Endothelial cell of umbilical vein (primary cell): ENCODE data around the gene HDAC11. TPM values are rescaled to one million over a fixed set of nuclear protein-coding genes. Genes with fewer than 3 reads are reported as not detected.

Source experiments
- BruUV-seq: library from RNA; stranded (reverse); fragments of 400-500 nt; replicated peaks from 2 replicates; lab custom pipeline; 2021; lab: Mats Ljungman, UMichigan
- CTCF ChIA-PET: fragments of 300-600, 350-600 bp; sonication (Branson Sonifier 250); formaldehyde crosslinking; loops from one replicate; lab custom pipeline; 2021; ENCODE audit warnings: antibody characterized with exemption, inconsistent platforms; lab: Charles Lee
- POLR2A ChIA-PET: fragments of 300-600, 350-600 bp; sonication (Branson Sonifier 250); formaldehyde crosslinking; loops from one replicate; lab custom pipeline; 2021; ENCODE audit warnings: antibody characterized with exemption, inconsistent platforms; lab: Charles Lee
- DNase-seq: peaks from one replicate; pipeline ENCODE4 v3.0.0-alpha.2; 2011; ENCODE audit warnings: low read depth, low spot score
- FAIRE-seq: peaks from 2 replicates; lab custom pipeline; 2011; peaks lifted over from hg19 to GRCh38; lab: Jason Lieb, UNC
- H2AFZ ChIP-seq: 2 replicates; pipeline ENCODE4 v1.6.0; 2012; ENCODE audit warnings: low read depth, low read length, control low read depth, inconsistent platforms
- H3K27ac ChIP-seq: 2 replicates; pipeline ENCODE4 v1.5.1; 2011; ENCODE audit warnings: low read depth, mild to moderate bottlenecking, control low read depth, low read length, moderate library complexity; ENCODE audit not compliant: insufficient read depth
- H3K27me3 ChIP-seq, 2 experiments: 2 replicates each; pipeline versions ENCODE4 v1.6.0 to v1.6.1; 2011; ENCODE audit warnings: low read length in 2 of 2, mixed read lengths in 1 of 2; ENCODE audit not compliant: control insufficient read depth in 2 of 2, insufficient read depth in 2 of 2
- H3K36me3 ChIP-seq, 2 experiments: 2 replicates in 1 of 2; 3 replicates in 1 of 2; pipeline ENCODE4 v1.5.1; 2011; ENCODE audit warnings: low read length in 2 of 2, mild to moderate bottlenecking in 1 of 2, moderate library complexity in 1 of 2; ENCODE audit not compliant: control insufficient read depth in 2 of 2, insufficient read depth in 2 of 2; ENCODE audit errors: extremely low read depth in 1 of 2
- H3K4me1 ChIP-seq: 3 replicates; pipeline ENCODE4 v1.5.1; 2011; ENCODE audit warnings: mild to moderate bottlenecking, low read length; ENCODE audit not compliant: control insufficient read depth, insufficient read depth; ENCODE audit errors: extremely low read depth
- H3K4me2 ChIP-seq: 2 replicates; pipeline ENCODE4 v1.6.1; 2011; ENCODE audit warnings: low read length, control low read depth, mixed read lengths; ENCODE audit not compliant: insufficient read depth
- H3K4me3 ChIP-seq, 3 experiments: fragments of 200-600 bp in 1 of 3; sonication (generic), shearing (Covaris generic) in 1 of 3; replicated peaks in 1 of 3; 2 replicates each; pipeline ENCODE4 v1.5.1; 2011 to 2016; ENCODE audit warnings: control low read depth in 3 of 3, low read length in 3 of 3, mild to moderate bottlenecking in 2 of 3, inconsistent platforms in 1 of 3, low read depth in 1 of 3, moderate library complexity in 1 of 3; ENCODE audit not compliant: insufficient read depth in 1 of 3
- H3K79me2 ChIP-seq: 2 replicates; pipeline ENCODE4 v1.6.0; 2012; ENCODE audit warnings: low read length, inconsistent platforms; ENCODE audit not compliant: control insufficient read depth, insufficient read depth
- H3K9ac ChIP-seq: replicated peaks from 2 replicates; pipeline ENCODE3; 2011; ENCODE audit warnings: low read length, control low read depth; ENCODE audit not compliant: insufficient read depth; ENCODE audit errors: extremely low read depth
- H3K9me1 ChIP-seq: replicated peaks from 3 replicates; pipeline ENCODE4 v1.6.0; 2011; ENCODE audit warnings: mild to moderate bottlenecking, low read length; ENCODE audit not compliant: control insufficient read depth, insufficient read depth; ENCODE audit errors: extremely low read depth
- H3K9me3 ChIP-seq: replicated peaks from 2 replicates; pipeline ENCODE4 v1.5.1; 2012; ENCODE audit warnings: low read length, inconsistent platforms; ENCODE audit not compliant: control insufficient read depth, insufficient read depth
- H4K20me1 ChIP-seq: replicated peaks from 2 replicates; pipeline ENCODE3; 2011; ENCODE audit warnings: mild to moderate bottlenecking, low read length; ENCODE audit not compliant: control insufficient read depth, insufficient read depth; ENCODE audit errors: extremely low read depth
- EZH2 ChIP-seq: IDR thresholded peaks from 2 replicates; pipeline ENCODE4 v1.6.1; 2012; ENCODE audit warnings: borderline replicate concordance, low read depth, mild to moderate bottlenecking, moderate library complexity, low read length, inconsistent platforms; ENCODE audit not compliant: severe bottlenecking
- FOS ChIP-seq: IDR thresholded peaks from 2 replicates; pipeline ENCODE4 v1.6.1; 2011; ENCODE audit warnings: mild to moderate bottlenecking, low read length, moderate library complexity, borderline replicate concordance; ENCODE audit not compliant: insufficient read depth
- GATA2 ChIP-seq: IDR thresholded peaks from 2 replicates; pipeline ENCODE4 v1.7.0; 2011; ENCODE audit warnings: low read depth, mild to moderate bottlenecking, moderate library complexity, mixed read lengths, low read length; ENCODE audit not compliant: insufficient read length, insufficient read depth
- JUN ChIP-seq: IDR thresholded peaks from 2 replicates; pipeline ENCODE4 v1.6.1; 2011; ENCODE audit warnings: borderline replicate concordance, low read depth; ENCODE audit not compliant: insufficient read length, insufficient read depth
- MAX ChIP-seq: IDR thresholded peaks from 2 replicates; pipeline ENCODE4 v1.6.1; 2011; ENCODE audit not compliant: insufficient read depth, insufficient read length
- MYC ChIP-seq: IDR thresholded peaks from one replicate; pipeline ENCODE4 v1.6.1; 2011; ENCODE audit warnings: mild to moderate bottlenecking, low read depth, low read length
- POLR2A ChIP-seq: IDR thresholded peaks from 2 replicates; pipeline ENCODE4 v1.6.1; 2012; ENCODE audit warnings: low read depth, mild to moderate bottlenecking, control low read depth, low read length
- POLR2AphosphoS5 ChIP-seq: IDR thresholded peaks from 2 replicates; pipeline ENCODE4 v1.6.1; 2012; ENCODE audit warnings: low read depth, mild to moderate bottlenecking, control low read depth, low read length, moderate library complexity; ENCODE audit not compliant: insufficient read depth
- dilution Hi-C: fragments of 300-500 bp; cut with MboI; formaldehyde crosslinking; loops from one replicate; pipeline ENCODE4 v1.15.0; 2019; ENCODE audit warnings: low sequenced_read_pairs; ENCODE audit not compliant: extremely low pct_ligation_motif_present
- intact Hi-C: fragments of 100-400 bp; cut with micrococcal nuclease; formaldehyde crosslinking; loops from one replicate; pipeline ENCODE4 v1.10.0; 2022
- polyA plus RNA-seq, 4 experiments: library from polyadenylated mRNA; depleted of rRNA in 3 of 4; stranded (reverse) in 3 of 4; unstranded in 1 of 4; fragments of >200 nt; gene quantifications; 2 replicates each; pipeline versions ENCODE4 v1.2.1 to v1.2.3, GENCODE V29; 2011 to 2012; ENCODE audit warnings: missing spikeins in 1 of 4
- total RNA-seq: library from RNA; stranded (reverse); gene quantifications from 2 replicates; pipeline ENCODE4 v1.2.3, GENCODE V29; 2021
- TF ChIP-seq, protein P1 (sequence below), 2 donors: IDR thresholded peaks; 1 replicate in 1 of 2; 2 replicates in 1 of 2; pipeline ENCODE4 v1.5.1; 2011; ENCODE audit warnings: low read length in 2 of 2, mild to moderate bottlenecking in 2 of 2, moderate library complexity in 2 of 2, control low read depth in 1 of 2, inconsistent platforms in 1 of 2, low read depth in 1 of 2; ENCODE audit not compliant: insufficient read depth in 1 of 2; ENCODE audit errors: extremely low read depth in 1 of 2

The HDAC11 gene
- total and polyA plus RNA-seq, 2 donors (not counting 3 experiments of a cell fraction or from before 2014, with no cell fraction given) = 6.8 to 8.8 TPM

DNA sequence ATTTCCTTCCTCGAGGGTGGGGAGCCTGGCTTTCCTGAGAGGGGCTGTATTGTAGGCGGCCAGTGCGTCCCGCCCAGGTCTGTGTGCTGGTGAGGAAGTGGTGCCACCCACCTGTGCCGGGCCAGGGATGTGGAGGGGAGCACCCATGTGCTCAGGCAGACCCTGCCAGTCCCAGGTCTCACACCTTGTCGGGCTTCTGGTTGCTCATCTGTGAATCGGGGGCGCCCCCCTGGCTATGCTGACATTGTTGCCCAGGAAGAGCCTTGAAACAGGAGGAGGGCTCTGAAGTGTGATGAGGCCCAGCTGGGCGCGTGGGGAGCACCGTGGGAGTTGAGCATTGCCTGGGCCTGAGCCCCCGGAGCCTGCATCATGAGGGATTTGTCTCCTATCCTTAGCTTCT, 73.6 kb downstream of the HDAC11 start:
- Histone ChIP-seq H3K27me3 (peaks cover 4 to 10% of the 10 kb centered on the region in 2 experiments), H3K9me1 (no peaks in the 10 kb centered on the region), H3K79me2 (no peaks in the 10 kb centered on the region), H3K9me3 (no peaks in the 10 kb centered on the region), H3K4me1 (peaks cover 5% of the 10 kb centered on the region), H4K20me1 (no peaks in the 10 kb centered on the region), H3K4me3 (no peak overlapping the region), H2AFZ (no peak overlapping the region), H3K9ac (no peak overlapping the region), H3K27ac (no peak overlapping the region), H3K4me2 (no peak overlapping the region), H3K36me3 (no peaks in the 10 kb centered on the region)
- intact Hi-C loops = no loop called here
- FAIRE-seq = no peak
- DNase-seq = no peak
- dilution Hi-C loops = no loop called here
- no TSS peak for BruUV-seq
- TF ChIP-seq MYC (no peak), JUN (no peak), POLR2AphosphoS5 (no peak), EZH2 (no peak), FOS (no peak), POLR2A (no peak), GATA2 (no peak), MAX (no peak)
- TF ChIP-seq, protein P1, sequence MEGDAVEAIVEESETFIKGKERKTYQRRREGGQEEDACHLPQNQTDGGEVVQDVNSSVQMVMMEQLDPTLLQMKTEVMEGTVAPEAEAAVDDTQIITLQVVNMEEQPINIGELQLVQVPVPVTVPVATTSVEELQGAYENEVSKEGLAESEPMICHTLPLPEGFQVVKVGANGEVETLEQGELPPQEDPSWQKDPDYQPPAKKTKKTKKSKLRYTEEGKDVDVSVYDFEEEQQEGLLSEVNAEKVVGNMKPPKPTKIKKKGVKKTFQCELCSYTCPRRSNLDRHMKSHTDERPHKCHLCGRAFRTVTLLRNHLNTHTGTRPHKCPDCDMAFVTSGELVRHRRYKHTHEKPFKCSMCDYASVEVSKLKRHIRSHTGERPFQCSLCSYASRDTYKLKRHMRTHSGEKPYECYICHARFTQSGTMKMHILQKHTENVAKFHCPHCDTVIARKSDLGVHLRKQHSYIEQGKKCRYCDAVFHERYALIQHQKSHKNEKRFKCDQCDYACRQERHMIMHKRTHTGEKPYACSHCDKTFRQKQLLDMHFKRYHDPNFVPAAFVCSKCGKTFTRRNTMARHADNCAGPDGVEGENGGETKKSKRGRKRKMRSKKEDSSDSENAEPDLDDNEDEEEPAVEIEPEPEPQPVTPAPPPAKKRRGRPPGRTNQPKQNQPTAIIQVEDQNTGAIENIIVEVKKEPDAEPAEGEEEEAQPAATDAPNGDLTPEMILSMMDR (IDR thresholded peaks at IDR 0.05; ENCODE audit: extremely low read depth in 1 of 2, insufficient read depth in 1 of 2, low read depth in 1 of 2, low read length in 2 of 2) = no peak
- ChIA-PET POLR2A (no interaction called here), CTCF (no interaction called here)
